Gastrocnemius medialis (tissue), 4 donors: ENCODE results near the gene IL21R.

ENCODE experiments used
- CTCF ChIP-seq, 5 experiments: fragments of 450-650 bp in 3 of 5; fragments of 200-600 bp in 2 of 5; sonication (generic) in 2 of 5; IDR thresholded peaks in 4 of 5; conservative IDR thresholded peaks in 1 of 5; 1 replicate in 4 of 5; 2 replicates in 1 of 5; pipeline ENCODE4 v1.5.1; 2016 to 2019; ENCODE audit warnings: antibody characterized with exemption in 5 of 5, mild to moderate bottlenecking in 3 of 5, moderate library complexity in 3 of 5
- POLR2A ChIP-seq, 2 donors: fragments of 450-650 bp; IDR thresholded peaks; one replicate each; pipeline ENCODE4 v1.6.1; 2017; ENCODE audit warnings: antibody characterized with exemption in 2 of 2, mild to moderate bottlenecking in 2 of 2, moderate library complexity in 2 of 2

GRCh38 chr16:27426423-27427408, 24.7 kb downstream of the IL21R start:
- TF ChIP-seq POLR2A (IDR thresholded peaks at IDR 0.05) (no peak), CTCF (IDR thresholded peaks at IDR 0.05 in 4 of 5, conservative IDR thresholded peaks at IDR 0.05 in 1 of 5) (no peak)
